Stimulated activated CD4-positive, alpha-beta T cell treated with anti-CD3 and anti-CD28 coated beads, Interleukin-15, amount 100 ng/mL, for 1 hour (primary cell): Measurements from ENCODE around the gene FOSL2.

Source experiments
- DNase-seq, 2 donors: peaks; one replicate each; pipeline ENCODE4 v3.0.0-alpha.2; 2020; ENCODE audit warnings: low read depth in 1 of 2, low spot score in 1 of 2

The FOSL2 gene

GRCh38 chr2:28411166-28411755, 18.6 kb downstream of the FOSL2 start:
- DNase-seq = no peak

- DNase-seq = no peak
These were observed 19.4 kb downstream of the FOSL2 start for GRCh38 chr2:28411956-28412609.

GRCh38 chr2:28412625-28413151, 20.0 kb downstream of the FOSL2 start:
- DNase-seq = no peak

- DNase-seq = no peak
These were observed 20.7 kb downstream of the FOSL2 start for GRCh38 chr2:28413152-28413898.

- no peak for DNase-seq
These were observed 21.2 kb downstream of the FOSL2 start for GRCh38 chr2:28413899-28414295.

GRCh38 chr2:28414583-28414982, 21.9 kb downstream of the FOSL2 start:
- DNase-seq = no peak

- DNase-seq = no peak
These were observed 22.4 kb downstream of the FOSL2 start for GRCh38 chr2:28415010-28415409.

GRCh38 chr2:28415715-28416114, 23.1 kb downstream of the FOSL2 start:
- DNase-seq = no peak

- DNase-seq = no peak
These were observed 26.3 kb downstream of the FOSL2 start for GRCh38 chr2:28419003-28419402.

- no peak for DNase-seq
These were observed 27.0 kb downstream of the FOSL2 start for GRCh38 chr2:28419443-28420270.

GRCh38 chr2:28420722-28421121, 28.1 kb downstream of the FOSL2 start:
- no peak for DNase-seq

GRCh38 chr2:28422908-28423741, 30.5 kb downstream of the FOSL2 start:
- DNase-seq = no peak

GRCh38 chr2:28423856-28424605, 31.4 kb downstream of the FOSL2 start:
- no peak for DNase-seq

- no peak for DNase-seq
These were observed 32.3 kb downstream of the FOSL2 start for GRCh38 chr2:28424799-28425463.

GRCh38 chr2:28425464-28425835, 32.8 kb downstream of the FOSL2 start:
- DNase-seq = no peak

GRCh38 chr2:28427741-28428415, 35.2 kb downstream of the FOSL2 start:
- no peak for DNase-seq

GRCh38 chr2:28428486-28428885, 35.8 kb downstream of the FOSL2 start:
- DNase-seq = no peak

- no peak for DNase-seq
These were observed 37.1 kb downstream of the FOSL2 start for GRCh38 chr2:28429636-28430376.
